Left hindlimb (tissue), 1 donor: ENCODE measurements around the gene TAX1BP1.
"Not testable (repeated sequence)": the region's sequence is repeated elsewhere in the genome, so short reads cannot be mapped to it uniquely, and the experiment has no call there.

Experiments used
- DNase-seq: peaks from one replicate; pipeline ENCODE4 v3.0.0-alpha.2; 2018

The TAX1BP1 gene

GRCh38 chr7:27740449-27741086 lies 606 bp downstream of the TAX1BP1 start:
- DNase-seq, result peak; percentile 86

- DNase-seq, result not testable (repeated sequence)
Measured at GRCh38 chr7:27742091-27742710, 2.2 kb downstream of the TAX1BP1 start.

GRCh38 chr7:27745064-27745583 lies 5.2 kb downstream of the TAX1BP1 start:
- no peak for DNase-seq

GRCh38 chr7:27746486-27746885 lies 6.5 kb downstream of the TAX1BP1 start:
- no peak for DNase-seq

- no peak for DNase-seq
Measured at GRCh38 chr7:27746978-27747377, 7.0 kb downstream of the TAX1BP1 start.

- no peak for DNase-seq
Measured at GRCh38 chr7:27747589-27748368, 7.8 kb downstream of the TAX1BP1 start.

GRCh38 chr7:27750316-27750715 lies 10.4 kb downstream of the TAX1BP1 start:
- no peak for DNase-seq

- no peak for DNase-seq
Measured at GRCh38 chr7:27751888-27752660, 12.1 kb downstream of the TAX1BP1 start.

GRCh38 chr7:27753863-27754262 lies 13.9 kb downstream of the TAX1BP1 start:
- DNase-seq, result no peak

GRCh38 chr7:27756298-27756697 lies 16.3 kb downstream of the TAX1BP1 start:
- no peak for DNase-seq

GRCh38 chr7:27759491-27759890 lies 19.5 kb downstream of the TAX1BP1 start:
- DNase-seq, result no peak

- no peak for DNase-seq
Measured at GRCh38 chr7:27762062-27762461, 22.1 kb downstream of the TAX1BP1 start.

- no peak for DNase-seq
Measured at GRCh38 chr7:27763983-27764508, 24.1 kb downstream of the TAX1BP1 start.

GRCh38 chr7:27765841-27766240 lies 25.9 kb downstream of the TAX1BP1 start:
- no peak for DNase-seq

- no peak for DNase-seq
Measured at GRCh38 chr7:27767374-27767773, 27.4 kb downstream of the TAX1BP1 start.

- DNase-seq, result no peak
Measured at GRCh38 chr7:27771111-27771510, 31.1 kb downstream of the TAX1BP1 start.

GRCh38 chr7:27774717-27775328 lies 34.9 kb downstream of the TAX1BP1 start:
- DNase-seq, result no peak

GRCh38 chr7:27775782-27776181 lies 35.8 kb downstream of the TAX1BP1 start:
- DNase-seq, result no peak

- DNase-seq, result no peak
Measured at GRCh38 chr7:27777662-27778061, 37.7 kb downstream of the TAX1BP1 start.

GRCh38 chr7:27779873-27780272 lies 39.9 kb downstream of the TAX1BP1 start:
- DNase-seq, result no peak

- DNase-seq, result no peak
Measured at GRCh38 chr7:27781188-27781587, 41.2 kb downstream of the TAX1BP1 start.

- no peak for DNase-seq
Measured at GRCh38 chr7:27782849-27783248, 42.9 kb downstream of the TAX1BP1 start.
